UCSD-AML1 (cell line): ENCODE results near the gene BORA.
"Not testable (repeated sequence)": the region's sequence is repeated elsewhere in the genome, so short reads cannot be mapped to it uniquely, and the experiment has no call there.

Source experiments
- DNase-seq: peaks from one replicate; lab custom pipeline; 2025; ENCODE audit not compliant: unreplicated experiment; lab: John Stamatoyannopoulos, UW

The BORA gene

DNA sequence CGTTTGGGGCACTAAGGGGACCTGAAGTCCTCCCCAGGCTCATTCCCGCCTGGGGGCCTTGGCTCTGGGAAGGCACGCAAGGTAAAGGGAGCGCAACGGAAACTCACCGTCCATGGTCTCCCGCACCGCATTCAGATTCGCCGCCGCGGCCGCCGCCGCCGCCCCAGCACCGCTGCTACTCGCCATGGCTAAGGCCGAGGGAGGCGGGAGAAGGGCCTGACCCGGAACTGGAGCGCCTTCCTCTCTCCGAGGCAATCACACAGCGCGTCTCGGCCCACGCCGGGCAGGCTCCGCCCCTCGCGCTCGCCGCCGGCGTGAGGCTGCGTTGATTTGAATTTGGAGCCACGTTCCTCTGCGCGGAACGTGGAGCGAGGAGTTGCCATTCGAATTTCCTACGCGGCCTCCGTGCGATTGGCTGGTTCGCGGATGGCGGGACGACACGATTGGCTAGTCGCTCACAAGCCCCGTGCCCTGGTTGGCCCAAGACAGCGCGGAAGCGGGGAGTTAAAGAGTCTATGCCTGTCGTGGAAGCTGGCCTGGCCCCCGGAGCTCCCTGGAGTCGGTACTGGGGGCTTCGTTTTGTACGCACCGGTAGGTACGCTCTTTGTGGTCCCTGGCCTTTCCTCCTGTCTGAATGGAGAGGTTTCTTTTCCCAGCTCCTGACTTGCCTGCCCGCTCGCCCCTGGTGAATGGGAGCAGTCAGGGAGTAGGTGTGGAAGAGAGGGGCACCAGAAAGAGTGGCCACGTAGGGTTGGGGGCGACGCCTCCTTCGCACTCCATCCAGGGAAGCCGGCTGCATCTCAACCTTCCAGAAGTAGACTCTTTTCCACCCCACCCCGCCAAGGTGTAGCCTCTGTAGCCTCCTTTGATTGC lies at the start of gene BORA, which contains the start of gene MZT1:
Gene BORA, plus strand, starts transcription at position 507 of the 873 bp plus-strand sequence. CDS start 1,018 bp downstream, outside the sequence.
Gene MZT1, minus strand, starts transcription at position 213 of the 873 bp plus-strand sequence. Its CDS starts 27 bp downstream, at position 186.
- peak; percentile 99 for DNase-seq

DNA sequence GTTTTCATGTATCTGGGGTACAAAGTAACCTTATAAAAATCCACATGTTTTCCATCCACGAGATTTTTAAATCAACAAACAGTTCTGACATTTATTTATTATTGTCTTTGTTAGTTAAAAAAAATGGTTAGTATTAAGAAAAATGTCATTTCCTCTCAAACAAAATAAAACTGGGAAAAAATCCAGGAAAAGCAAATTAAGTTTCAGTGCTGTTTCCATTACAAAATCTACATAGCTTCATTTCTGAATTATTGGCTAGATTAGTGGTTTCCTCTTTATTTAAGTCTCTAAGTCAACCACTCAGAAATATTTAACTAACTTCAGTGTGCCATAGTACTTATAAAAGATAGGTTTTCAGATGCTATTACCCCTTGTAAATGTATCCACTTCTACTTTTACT lies 49.4 kb upstream of the BORA start:
- DNase-seq = no peak

DNA sequence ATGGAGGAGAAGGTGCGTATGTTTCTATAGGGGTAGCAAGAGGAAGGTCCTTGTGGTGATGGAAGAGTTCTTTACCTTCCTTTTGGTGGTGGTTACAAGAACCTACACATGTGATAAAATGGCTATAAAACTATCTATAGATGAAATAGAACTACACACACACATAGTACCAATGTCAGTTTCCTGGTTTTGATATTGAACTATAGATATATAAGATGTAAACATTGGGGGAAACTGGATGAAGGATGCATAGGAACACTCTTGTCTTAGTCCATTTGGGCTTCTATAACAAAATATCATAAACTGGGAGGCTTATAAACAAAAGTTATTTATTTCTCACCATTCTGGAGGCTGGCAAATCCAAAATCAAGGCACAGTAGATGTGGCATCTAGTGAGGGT lies 47.4 kb upstream of the BORA start:
- no peak for DNase-seq

DNA sequence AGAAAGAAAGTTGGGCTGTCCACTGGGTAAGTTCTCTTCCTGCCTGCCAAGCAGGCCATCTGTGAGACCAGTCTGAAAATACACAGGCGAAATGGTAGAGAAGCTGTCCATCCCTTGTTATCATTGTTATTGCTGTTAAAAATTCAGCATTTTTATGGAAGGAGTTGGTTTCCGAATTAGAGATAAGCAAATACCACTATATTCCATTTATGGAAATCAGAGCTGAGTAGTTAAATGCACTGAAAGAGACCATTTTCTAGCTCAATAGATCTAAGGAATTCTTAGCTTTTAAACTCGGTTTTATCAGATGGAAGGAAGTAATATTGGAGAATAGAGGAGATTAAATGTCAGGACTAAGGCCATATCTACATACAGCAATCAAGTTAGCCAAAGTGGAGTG lies 41.0 kb upstream of the BORA start:
- DNase-seq = no peak

DNA sequence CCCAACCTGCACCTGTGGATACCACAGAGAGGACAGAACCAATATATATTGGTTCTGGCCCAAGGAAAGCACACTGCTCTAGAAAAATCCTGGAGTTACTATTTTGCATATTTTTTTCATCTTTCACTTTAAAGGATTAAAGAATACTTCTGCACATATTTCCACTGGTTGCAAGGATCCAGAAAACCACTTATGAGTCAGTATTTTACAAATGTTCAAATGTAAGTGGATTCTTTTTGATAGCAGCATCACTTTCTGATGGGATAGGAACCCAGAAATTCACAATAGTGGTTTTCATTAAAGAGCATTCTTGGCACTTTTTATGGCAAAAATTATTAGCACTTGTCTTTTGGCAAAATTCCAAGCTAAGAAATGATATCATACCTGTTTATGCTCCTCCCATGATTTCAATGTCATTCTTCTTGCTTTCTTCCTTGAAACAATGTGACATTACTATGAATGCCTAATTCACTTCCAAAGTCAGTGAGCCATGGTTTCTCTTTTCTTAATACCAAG lies 38.5 kb upstream of the BORA start:
- no peak for DNase-seq

DNA sequence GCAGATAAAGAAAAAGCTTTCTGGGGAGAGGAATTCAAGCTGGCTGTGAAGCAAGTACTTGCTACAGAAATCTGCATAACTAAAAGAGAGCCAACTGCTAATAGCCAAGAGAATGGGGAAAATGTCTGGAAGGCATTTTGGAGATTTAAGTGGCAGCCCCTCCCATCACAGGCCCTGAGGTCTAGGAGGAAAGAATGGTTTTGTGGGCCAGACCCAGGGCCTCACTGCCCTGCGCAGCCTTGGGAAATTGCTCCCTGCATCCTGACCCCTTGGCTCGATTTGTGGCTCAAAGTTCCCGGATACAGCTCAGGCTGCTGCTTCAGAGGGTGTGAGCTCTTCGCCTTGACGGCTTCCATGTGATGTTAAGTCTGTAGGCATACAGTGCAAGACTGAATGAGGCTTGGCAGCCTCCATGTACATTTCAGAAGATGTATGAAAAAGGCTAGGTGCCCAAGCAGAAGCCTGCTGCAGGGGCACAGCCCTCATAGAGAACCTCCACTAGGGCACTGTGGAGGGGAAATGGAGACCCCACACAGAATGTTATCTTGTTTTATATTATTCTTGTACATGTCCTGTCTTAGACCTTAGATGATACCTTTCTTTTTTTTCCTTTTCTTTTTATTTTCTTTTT lies 34.7 kb upstream of the BORA start:
- no peak for DNase-seq

DNA sequence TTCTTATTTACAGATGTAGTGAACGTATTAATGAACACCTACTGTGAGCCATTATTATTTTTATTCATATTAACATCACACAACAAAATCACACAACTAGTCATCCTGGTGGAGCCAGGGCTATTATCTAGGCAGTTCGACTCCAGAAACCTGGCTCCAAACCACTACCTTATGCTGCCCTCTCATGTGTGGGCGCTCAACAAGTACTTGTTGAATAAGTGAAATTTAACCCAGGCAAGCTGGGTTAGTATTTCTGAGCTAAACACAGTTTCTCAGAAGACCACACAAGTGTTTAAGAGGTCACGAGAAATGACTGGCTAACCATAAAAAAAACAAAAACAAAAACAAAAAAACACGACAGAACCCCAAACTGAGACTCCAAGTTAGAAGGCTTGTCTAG lies 33.9 kb upstream of the BORA start:
- no peak for DNase-seq

DNA sequence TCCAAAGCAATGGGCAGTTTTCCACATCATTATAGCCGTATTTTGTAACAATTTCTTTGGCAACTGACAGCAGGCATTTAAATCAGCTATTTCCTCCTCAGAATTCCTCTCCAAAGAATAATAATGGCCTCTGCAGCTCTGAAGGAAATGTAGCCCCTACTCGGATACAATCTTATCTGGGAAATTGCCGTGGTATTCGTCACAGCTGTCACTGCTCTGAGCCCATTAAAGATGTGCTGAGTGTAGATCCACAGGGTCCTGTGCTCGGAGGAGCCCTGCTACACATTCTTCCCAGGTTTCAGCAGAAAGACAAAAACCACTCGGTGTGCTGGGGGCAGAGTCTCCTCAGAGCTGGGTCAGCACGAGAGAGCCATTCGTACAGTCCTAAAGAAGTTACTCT lies 33.4 kb upstream of the BORA start:
- DNase-seq = no peak

DNA sequence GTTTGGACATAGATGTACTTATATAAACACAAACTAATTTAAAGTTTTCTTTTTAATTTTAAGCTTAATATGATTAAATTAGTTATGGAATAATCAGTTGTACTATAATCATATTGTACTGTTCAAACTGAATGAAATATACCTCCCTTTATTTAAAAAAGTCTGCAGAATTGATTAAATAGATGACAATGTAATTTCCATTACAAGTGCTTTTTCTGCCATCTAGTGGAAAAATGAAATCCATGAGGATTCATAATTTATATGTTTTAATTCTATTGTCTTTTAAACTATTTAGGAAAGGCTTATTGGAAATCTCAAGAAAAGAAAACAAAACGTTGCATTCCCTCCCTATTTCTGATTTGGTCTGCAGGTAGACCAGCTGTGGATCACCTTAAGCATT lies 31.1 kb upstream of the BORA start:
- DNase-seq = no peak

DNA sequence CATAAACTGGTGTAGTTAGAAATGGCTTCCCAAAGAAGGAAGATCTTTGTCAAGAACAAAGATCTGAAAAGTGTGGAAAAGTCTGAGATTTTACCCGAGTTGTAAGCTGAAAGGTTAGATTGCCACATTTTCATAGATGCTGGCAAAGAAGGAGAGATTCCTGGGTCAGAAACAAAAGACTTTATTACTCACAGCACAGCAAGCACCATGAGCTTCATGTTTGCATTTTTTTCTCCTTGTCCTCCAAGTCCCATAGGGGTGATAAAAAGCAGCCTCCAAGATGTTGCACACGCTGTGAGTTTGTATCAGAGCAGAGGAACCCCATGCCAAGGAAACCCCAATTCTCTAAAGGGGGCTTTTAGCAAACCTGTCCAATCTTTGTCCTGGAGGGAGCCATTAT lies 29.6 kb upstream of the BORA start:
- DNase-seq = no peak

DNA sequence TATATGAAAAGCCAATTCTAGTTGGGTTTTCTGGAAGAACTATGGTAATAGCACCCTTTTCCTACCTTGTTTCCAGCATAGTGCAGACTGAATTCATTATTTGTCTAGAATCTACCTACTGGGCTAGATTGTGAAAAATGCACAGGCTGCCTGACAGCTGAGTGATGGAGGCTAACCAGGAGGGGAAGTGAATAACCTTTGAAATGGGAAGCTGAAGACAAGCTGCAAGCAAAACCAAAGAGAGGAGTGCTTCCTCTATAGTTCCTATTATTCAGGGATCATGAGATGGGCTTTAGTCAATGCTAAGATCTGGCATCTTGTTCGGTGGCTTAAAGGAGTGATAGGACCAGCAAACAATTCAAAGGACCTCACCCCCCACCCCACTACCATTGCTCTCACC lies 27.2 kb upstream of the BORA start:
- DNase-seq = peak; percentile 30

DNA sequence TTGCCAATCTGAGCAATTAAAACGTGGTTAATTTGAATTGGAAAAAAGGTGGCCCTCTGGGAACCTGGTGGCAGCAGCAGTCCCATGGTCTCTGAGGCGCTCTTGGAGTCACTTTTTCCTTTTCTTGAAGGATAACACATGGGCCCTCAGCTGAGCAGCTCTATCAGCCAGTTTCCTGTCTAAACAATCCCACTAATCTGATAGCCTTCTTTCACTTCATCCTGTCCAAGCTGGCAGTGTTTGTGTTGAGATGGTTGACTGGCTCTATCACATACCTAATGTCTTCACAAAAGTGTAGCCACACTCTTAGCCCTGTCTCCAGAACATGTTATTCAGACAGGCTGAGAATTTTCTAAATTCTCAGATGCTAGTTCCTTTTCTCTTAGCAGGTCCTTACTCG lies 10.9 kb upstream of the BORA start:
- no peak for DNase-seq

DNA sequence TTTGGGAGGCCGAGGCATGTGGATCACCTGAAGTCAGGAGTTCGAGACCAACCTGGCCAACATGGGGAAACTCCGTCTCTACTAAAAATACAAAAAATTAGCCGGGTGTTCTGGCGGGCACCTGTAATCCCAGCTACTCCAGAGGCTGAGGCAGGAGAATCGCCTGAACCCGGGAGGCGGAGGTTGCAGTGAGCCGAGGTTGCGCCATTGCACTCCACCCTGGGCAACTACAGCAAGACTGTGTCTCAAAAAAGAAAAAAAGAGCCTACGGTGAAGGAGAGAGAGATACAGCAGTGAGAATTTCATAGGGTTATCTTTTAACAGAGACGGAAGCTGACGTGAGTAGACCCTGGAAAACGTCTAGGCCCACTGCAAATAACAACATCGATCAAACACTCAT lies 1.5 kb upstream of the BORA start:
- not testable (repeated sequence) for DNase-seq

DNA sequence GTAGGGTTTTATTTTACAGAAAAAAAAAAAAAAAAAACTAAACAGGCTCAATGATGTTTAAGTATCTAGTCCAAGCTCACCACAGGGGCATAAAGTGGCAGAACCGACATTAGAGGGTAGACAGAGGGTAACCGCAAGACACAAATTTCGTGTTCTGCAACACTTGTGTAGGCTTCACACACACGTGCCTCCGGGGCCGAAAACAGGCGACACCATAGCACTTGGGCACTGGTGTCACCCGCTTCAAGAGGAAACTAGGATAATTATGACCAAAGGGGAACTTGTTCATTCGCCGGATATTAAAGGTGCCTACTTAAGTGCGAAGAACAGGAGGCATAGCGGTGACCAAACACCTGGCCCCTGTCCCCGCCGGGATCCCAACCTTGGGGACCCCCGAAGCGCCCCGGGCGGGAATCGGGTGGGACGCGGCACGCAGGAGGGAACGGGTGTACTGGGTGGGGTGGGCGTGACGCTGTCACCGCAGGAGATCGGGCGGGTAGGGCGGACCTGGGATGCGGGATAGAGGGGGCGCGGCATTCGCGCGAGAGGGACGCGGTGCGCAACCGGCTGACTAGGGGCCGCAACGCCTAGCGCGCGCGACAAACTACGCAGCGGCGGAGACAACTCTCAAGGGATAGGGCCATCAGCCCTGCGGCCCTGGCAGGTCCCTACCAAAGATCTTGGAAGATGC lies 852 bp upstream of the BORA start:
- DNase-seq = peak; percentile 74

DNA sequence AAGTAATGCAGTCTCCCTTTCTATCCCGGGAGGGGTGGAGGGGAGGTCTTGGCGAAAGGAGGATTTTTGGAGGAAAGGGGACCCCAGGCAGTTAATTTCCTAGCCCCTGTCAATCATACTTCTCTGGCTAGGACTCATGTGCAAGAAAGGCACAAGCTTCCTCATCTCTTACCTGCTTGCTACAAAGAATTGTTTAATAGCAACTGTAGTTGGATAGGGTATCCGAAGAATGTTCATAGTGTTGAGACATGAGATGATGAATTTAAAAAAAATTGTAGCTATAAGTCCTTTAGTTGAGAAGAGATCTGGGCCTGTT lies 525 bp downstream of the BORA start:
- DNase-seq = no peak

DNA sequence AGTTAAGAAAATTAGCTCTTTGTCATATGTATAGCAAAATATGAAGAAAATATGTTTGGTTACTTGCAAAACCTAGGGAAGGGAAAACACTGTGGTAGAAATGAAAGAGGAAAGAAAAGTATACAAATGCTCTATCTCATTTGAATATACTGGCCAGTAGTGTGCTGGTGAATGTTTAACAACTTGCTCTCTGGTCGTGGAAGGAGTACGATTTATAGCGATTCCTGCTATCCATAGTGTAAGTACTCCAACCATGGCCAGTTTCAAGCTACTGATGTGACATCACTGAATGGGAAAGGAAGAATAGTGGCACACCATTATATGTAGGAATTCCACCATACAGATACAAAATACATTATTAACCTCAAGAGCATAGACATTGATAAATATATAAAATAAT lies 9.3 kb downstream of the BORA start:
- DNase-seq = no peak

DNA sequence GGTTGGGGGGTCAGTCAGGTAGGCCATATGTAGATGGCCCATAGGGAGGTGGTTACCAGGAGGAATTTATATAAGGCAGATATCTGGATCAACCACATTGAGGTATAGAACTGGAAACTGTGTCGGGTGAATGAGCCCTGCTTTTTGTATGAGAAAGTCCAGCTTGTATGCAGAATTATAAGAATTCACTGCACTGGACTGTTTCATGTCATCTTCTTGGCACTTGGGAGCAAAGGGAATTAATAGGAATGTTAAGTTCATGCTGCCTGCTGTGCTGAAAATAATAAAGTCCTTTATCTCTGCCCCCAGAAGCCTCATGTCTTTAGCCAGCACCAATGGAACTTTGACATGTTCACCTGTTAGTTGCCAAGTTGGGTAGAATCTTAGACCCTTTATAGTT lies 12.3 kb downstream of the BORA start:
- no peak for DNase-seq

DNA sequence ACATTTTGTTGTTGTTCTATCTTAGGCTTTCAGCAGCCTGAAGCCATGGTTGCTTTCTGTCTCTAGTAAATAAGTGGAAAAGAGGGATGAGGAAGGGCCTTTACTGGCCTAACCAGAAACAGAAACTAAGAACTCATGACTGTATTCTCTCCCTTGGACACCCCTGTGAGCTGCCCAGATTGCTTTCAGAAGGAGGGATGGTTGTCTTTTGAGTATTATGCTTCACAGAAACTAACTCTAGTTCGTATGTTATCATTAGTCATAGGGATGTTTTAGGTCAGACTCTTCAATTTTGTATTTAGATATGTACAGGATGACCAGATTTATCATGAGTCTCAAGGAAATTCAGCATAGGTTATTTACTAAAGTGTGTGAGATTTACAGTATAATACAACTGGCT lies 17.5 kb downstream of the BORA start:
- no peak for DNase-seq

DNA sequence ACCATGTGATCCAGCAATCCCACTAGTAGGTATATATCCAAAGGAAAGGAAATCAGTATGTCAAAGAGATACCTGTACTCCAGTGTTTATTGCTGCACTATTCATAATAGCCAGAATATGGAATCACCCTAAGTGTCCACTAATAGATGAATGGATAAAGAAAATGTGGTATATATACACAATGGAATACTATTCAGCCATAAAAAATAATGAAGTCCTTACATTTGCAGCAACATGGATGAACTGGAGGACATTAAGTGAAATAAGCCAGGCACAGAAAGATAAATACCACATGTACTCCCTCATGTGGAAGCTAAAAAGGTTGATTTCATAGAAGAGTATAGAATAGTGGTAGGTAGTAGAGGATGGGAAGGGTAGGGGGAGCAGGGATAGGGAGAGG lies 23.5 kb downstream of the BORA start:
- no peak for DNase-seq

DNA sequence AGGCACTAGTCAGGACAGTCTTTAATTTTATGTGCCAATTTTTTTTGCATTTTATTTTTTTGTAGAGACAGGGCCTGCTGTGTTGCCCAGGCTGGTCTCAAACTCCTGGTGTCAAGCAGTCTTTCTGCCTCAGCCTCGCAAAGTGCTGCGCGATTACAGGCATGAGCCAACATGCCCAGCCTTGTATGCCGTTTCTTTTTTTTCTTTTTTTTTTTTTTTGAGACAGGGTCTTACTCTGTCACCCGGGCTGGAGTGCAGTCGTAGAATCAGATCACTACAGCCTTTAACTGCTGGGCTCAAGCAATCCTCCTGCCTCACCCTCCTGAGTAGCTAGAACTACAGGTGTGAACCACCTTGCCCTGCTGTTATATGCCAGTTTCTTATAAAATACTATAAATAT lies 26.4 kb downstream of the BORA start:
- DNase-seq = no peak

DNA sequence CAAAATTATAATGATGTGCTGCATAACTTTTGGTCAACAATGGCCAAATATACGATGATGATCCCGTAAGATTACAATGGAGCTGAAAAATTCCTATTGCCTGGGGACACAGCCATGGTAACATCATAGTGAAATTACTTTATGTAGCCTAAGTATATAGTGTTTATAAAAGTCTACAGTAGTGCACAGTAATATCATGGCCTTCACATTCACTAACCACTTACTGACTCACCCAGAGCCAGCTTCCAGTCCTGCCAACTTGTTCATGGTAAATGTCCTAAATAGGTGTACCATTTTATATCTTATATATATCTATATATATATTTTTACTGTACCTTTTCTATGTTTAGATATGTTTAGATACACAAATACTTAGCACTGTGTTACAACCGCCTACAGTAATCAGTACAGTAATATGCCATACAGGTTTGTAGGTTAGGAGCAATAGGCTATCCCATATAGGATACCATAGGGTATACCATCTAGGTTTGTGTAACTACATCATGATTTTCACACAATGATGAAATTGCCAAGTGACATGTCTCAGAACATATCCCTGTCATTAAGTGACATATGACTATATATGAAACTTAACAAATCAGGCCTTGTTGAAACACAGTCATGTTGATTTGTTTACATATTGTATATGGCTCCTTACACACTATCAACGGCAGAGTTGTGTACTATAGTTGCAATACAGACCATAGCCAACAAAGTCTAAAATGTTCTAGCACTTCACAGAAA lies 30.2 kb downstream of the BORA start:
- DNase-seq = no peak
